Nephron progenitor cell (in vitro differentiated cells): ENCODE measurements around the gene TLR6.

Experiments used
- DNase-seq: peaks from one replicate; pipeline ENCODE4 v3.0.0; 2021
- H3K27ac Mint-ChIP-seq: 2 replicates; pipeline ENCODE4 v1.8.0; 2021; ENCODE audit warnings: mild to moderate bottlenecking, moderate library complexity, mixed read lengths
- H3K27me3 Mint-ChIP-seq: 2 replicates; pipeline ENCODE4 v1.8.0; 2021; ENCODE audit warnings: mild to moderate bottlenecking, low read depth, mixed read lengths; ENCODE audit not compliant: poor library complexity
- H3K36me3 Mint-ChIP-seq: 2 replicates; pipeline ENCODE4 v1.8.0; 2021; ENCODE audit warnings: low read depth, mixed read lengths
- H3K4me1 Mint-ChIP-seq: 2 replicates; pipeline ENCODE4 v1.8.0; 2021; ENCODE audit warnings: mixed read lengths
- H3K4me3 Mint-ChIP-seq: 2 replicates; pipeline ENCODE4 v1.8.0; 2021; ENCODE audit warnings: mild to moderate bottlenecking, moderate library complexity, mixed read lengths
- H3K9me3 Mint-ChIP-seq: 2 replicates; pipeline ENCODE4 v1.8.0; 2021; ENCODE audit warnings: mild to moderate bottlenecking, moderate library complexity, mixed read lengths
- TF ChIP-seq, protein P1 (sequence below): fragments of 200-600 bp; sonication (generic); IDR thresholded peaks from 2 replicates; pipeline ENCODE4 v1.5.0; 2021; ENCODE audit warnings: antibody characterized with exemption

TLR6 gene

DNA sequence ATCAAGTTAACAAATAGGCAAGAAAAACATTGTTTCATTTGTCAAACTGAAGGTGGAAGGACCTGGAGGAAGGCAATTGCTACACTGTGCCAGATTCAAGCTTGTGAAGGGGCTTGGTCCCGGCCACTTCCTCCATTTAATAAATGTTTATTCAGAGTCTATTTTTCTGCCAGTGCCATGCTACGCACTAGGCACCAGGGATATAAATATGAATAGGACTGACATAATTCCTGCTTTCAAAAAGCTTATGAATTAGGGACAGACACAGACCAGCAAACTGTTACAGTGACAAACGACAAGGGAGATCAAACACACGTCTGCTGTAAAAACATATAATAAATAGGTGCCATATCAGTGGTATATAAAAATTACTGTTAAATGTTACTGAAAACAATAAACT, 571 bp downstream of the TLR6 start:
- TF ChIP-seq, protein P1, sequence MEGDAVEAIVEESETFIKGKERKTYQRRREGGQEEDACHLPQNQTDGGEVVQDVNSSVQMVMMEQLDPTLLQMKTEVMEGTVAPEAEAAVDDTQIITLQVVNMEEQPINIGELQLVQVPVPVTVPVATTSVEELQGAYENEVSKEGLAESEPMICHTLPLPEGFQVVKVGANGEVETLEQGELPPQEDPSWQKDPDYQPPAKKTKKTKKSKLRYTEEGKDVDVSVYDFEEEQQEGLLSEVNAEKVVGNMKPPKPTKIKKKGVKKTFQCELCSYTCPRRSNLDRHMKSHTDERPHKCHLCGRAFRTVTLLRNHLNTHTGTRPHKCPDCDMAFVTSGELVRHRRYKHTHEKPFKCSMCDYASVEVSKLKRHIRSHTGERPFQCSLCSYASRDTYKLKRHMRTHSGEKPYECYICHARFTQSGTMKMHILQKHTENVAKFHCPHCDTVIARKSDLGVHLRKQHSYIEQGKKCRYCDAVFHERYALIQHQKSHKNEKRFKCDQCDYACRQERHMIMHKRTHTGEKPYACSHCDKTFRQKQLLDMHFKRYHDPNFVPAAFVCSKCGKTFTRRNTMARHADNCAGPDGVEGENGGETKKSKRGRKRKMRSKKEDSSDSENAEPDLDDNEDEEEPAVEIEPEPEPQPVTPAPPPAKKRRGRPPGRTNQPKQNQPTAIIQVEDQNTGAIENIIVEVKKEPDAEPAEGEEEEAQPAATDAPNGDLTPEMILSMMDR = no peak
- H3K4me1 Mint-ChIP-seq = peaks cover 9% of the 10 kb centered on the region
- no peak for DNase-seq
- no peak overlapping the region for H3K4me3 Mint-ChIP-seq
- no peak overlapping the region for H3K27ac Mint-ChIP-seq
- peaks cover 8% of the 10 kb centered on the region for H3K9me3 Mint-ChIP-seq
- H3K27me3 Mint-ChIP-seq = peaks cover 4% of the 10 kb centered on the region
- H3K36me3 Mint-ChIP-seq = no peaks in the 10 kb centered on the region

DNA sequence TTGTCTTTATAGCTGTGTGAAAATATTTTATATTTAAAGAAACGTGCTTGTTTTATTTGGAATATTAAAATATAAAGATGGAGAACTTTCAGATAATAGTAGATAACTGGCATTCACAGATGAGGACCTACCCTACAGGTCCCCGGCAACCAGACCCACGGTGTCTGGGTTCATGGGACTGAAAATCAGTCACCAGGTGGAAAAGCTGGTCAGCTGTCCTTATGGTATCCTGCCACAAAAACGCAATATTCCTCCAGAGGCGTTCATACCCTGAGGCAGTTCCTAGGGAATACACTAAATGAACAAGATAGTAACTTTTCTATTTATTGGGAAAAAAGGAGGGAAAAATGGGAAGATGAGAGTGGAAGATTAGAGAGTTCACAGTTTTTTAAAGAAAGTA, 1.2 kb downstream of the TLR6 start:
- H3K27me3 Mint-ChIP-seq = peaks cover 4% of the 10 kb centered on the region
- H3K4me1 Mint-ChIP-seq = peaks cover 9% of the 10 kb centered on the region
- peaks cover 11% of the 10 kb centered on the region for H3K9me3 Mint-ChIP-seq
- DNase-seq = no peak
- TF ChIP-seq, protein P1 = no peak
- H3K4me3 Mint-ChIP-seq = no peak overlapping the region
- no peaks in the 10 kb centered on the region for H3K36me3 Mint-ChIP-seq
- no peak overlapping the region for H3K27ac Mint-ChIP-seq

- Mint-ChIP-seq H3K36me3 (peaks cover 6% of the 10 kb centered on the region), H3K9me3 (peaks cover 47% of the 10 kb centered on the region), H3K27me3 (peaks cover 7% of the 10 kb centered on the region), H3K4me1 (no peaks in the 10 kb centered on the region), H3K27ac (no peak overlapping the region), H3K4me3 (no peak overlapping the region)
- TF ChIP-seq, protein P1 = no peak
- no peak for DNase-seq
Measured at GRCh38 chr4:38846015-38846414, 10.6 kb downstream of the TLR6 start.

DNA sequence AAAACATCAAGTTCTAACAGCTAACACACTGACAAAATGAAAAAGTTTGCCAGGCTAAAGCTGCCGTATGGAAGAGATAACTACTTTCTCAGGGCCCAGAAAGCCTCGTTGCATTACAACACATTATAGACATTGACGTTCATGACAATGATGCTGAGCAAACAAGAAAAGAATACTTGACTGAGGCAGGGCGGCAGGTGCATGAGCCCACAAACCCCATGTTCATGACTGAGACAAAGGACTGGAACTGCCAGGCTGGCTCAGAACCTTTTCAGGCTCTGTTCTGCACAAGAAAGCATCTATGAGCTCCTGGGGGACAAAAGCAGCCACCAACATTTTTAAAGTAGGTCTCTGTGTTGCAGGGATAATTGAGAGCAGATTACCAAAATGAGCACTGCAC, 13.6 kb downstream of the TLR6 start:
- no peak for DNase-seq
- Mint-ChIP-seq H3K27me3 (peaks cover 9% of the 10 kb centered on the region), H3K27ac (no peak overlapping the region), H3K36me3 (peaks cover 6% of the 10 kb centered on the region), H3K4me1 (peaks cover 11% of the 10 kb centered on the region), H3K4me3 (no peak overlapping the region), H3K9me3 (peaks cover 22% of the 10 kb centered on the region)
- TF ChIP-seq, protein P1 = no peak

DNA sequence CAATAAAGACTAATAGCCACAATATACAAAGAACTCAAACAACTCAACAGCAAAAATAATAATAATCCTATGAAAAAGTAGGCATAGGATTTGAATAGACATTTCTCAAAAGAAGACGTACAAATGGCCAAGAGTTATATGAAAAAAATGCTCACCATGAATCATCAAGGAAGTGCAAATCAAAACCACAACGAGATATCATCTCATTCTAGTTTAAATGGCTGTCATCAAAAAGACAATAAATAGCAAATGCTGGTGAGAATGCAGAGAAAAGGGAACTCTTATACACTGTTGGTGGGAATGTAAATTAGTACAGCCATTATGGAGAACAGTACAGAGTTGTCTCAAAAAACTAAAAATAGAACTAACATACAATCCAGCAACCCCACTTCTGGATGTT, 18.8 kb downstream of the TLR6 start:
- Mint-ChIP-seq H3K4me3 (no peak overlapping the region), H3K27ac (no peak overlapping the region), H3K9me3 (peaks cover 39% of the 10 kb centered on the region)

GRCh38 chr4:38837334-38837733, 19.3 kb downstream of the TLR6 start:
- no peak for DNase-seq
- TF ChIP-seq, protein P1 = no peak
- Mint-ChIP-seq H3K36me3 (no peaks in the 10 kb centered on the region), H3K27me3 (peaks cover 16% of the 10 kb centered on the region), H3K4me3 (no peak overlapping the region), H3K9me3 (peaks cover 39% of the 10 kb centered on the region), H3K4me1 (peaks cover 11% of the 10 kb centered on the region), H3K27ac (no peak overlapping the region)

More for the DNA sequence above, 18.8 kb downstream of the TLR6 start:
- DNase-seq = no peak
- TF ChIP-seq, protein P1 = no peak
- H3K4me1 Mint-ChIP-seq = peaks cover 11% of the 10 kb centered on the region
- no peaks in the 10 kb centered on the region for H3K36me3 Mint-ChIP-seq
- peaks cover 14% of the 10 kb centered on the region for H3K27me3 Mint-ChIP-seq
